IPS DF 6.9 (cell line): ENCODE measurements around the gene CD55.

Experiments
- DNase-seq: peaks from one replicate; pipeline ENCODE4 v3.0.0-alpha.2; 2013; ENCODE audit warnings: low read depth, low spot score
- H3K27ac ChIP-seq: one replicate; pipeline ENCODE4 v1.5.1; 2013; ENCODE audit warnings: low read length, control low read depth
- H3K27me3 ChIP-seq: 2 replicates; pipeline ENCODE4 v1.6.1; 2013; ENCODE audit warnings: mild to moderate bottlenecking, low read length; ENCODE audit not compliant: control insufficient read depth, insufficient read depth
- H3K36me3 ChIP-seq: 2 replicates; pipeline ENCODE4 v1.6.1; 2013; ENCODE audit warnings: low read length; ENCODE audit not compliant: control insufficient read depth, insufficient read depth
- H3K4me1 ChIP-seq: 2 replicates; pipeline ENCODE4 v1.6.1; 2013; ENCODE audit warnings: low read length; ENCODE audit not compliant: control insufficient read depth, insufficient read depth
- H3K4me3 ChIP-seq: 2 replicates; pipeline ENCODE4 v1.5.1; 2013; ENCODE audit warnings: mild to moderate bottlenecking, low read length
- H3K9me3 ChIP-seq: 2 replicates; pipeline ENCODE4 v1.6.1; 2013; ENCODE audit warnings: low read length, inconsistent platforms; ENCODE audit not compliant: control insufficient read depth, insufficient read depth
- WGBS: extraction: QIAGEN DNeasy Blood & Tissue Kit; methylation state at CpG from one replicate; pipeline ENCODE4 v1.1.7; 2013; ENCODE audit warnings: mixed read lengths, missing lambda C conversion rate; ENCODE audit not compliant: insufficient read length, insufficient coverage; 5-methylcytosine and 5-hydroxymethylcytosine counted together

CD55 gene

GRCh38 chr1:207321079-207321789 is at the start of gene CD55:
CD55 (plus strand) TSS chr1:207321678; CDS start chr1:207321766, 88 bp downstream.
- no peaks in the 10 kb centered on the region for H3K27me3 ChIP-seq
- no peaks in the 10 kb centered on the region; the same call in 1 of the 2 replicates for H3K36me3 ChIP-seq
- peaks cover 2% of the 10 kb centered on the region; the same call in 1 of the 2 replicates for H3K4me1 ChIP-seq
- H3K27ac ChIP-seq: no peak within 1 kb of the TSS
- no peaks in the 10 kb centered on the region for H3K9me3 ChIP-seq
- no CpG with 5 or more reads among the region's 53 CpGs for WGBS
- peak; percentile 86 for DNase-seq
- H3K4me3 ChIP-seq: peak within 1 kb of the TSS; percentile 71; the same call in 1 of the 2 replicates

GRCh38 chr1:207274882-207275281 is 46.6 kb upstream of the CD55 start:
- Histone ChIP-seq H3K27me3 (no peaks in the 10 kb centered on the region), H3K27ac (no peak overlapping the region), H3K4me3 (no peak overlapping the region), H3K36me3 (no peaks in the 10 kb centered on the region), H3K9me3 (no peaks in the 10 kb centered on the region), H3K4me1 (no peaks in the 10 kb centered on the region)
- no peak for DNase-seq

- WGBS: no CpG with 5 or more reads among the region's 1 CpG
- H3K27me3 ChIP-seq: no peaks in the 10 kb centered on the region
- DNase-seq: no peak
- no peak overlapping the region for H3K27ac ChIP-seq
- no peaks in the 10 kb centered on the region for H3K9me3 ChIP-seq
- no peak overlapping the region for H3K4me3 ChIP-seq
- H3K36me3 ChIP-seq: no peaks in the 10 kb centered on the region
- H3K4me1 ChIP-seq: no peaks in the 10 kb centered on the region
Observed at GRCh38 chr1:207276465-207276864, 45.0 kb upstream of the CD55 start.

GRCh38 chr1:207277241-207277640 is 44.2 kb upstream of the CD55 start:
- DNase-seq: no peak
- no peaks in the 10 kb centered on the region for H3K36me3 ChIP-seq
- WGBS: no CpG with 5 or more reads among the region's 1 CpG
- H3K4me3 ChIP-seq: no peak overlapping the region
- H3K27ac ChIP-seq: no peak overlapping the region
- H3K27me3 ChIP-seq: no peaks in the 10 kb centered on the region
- H3K4me1 ChIP-seq: no peaks in the 10 kb centered on the region
- H3K9me3 ChIP-seq: no peaks in the 10 kb centered on the region

- WGBS: no CpG with 5 or more reads among the region's 2 CpGs
- Histone ChIP-seq H3K9me3 (no peaks in the 10 kb centered on the region), H3K4me3 (no peak overlapping the region), H3K36me3 (no peaks in the 10 kb centered on the region), H3K27me3 (no peaks in the 10 kb centered on the region), H3K27ac (no peak overlapping the region), H3K4me1 (no peaks in the 10 kb centered on the region)
- no peak for DNase-seq
Observed at GRCh38 chr1:207279652-207280051, 41.8 kb upstream of the CD55 start.

GRCh38 chr1:207280706-207281105 is 40.8 kb upstream of the CD55 start:
- H3K4me3 ChIP-seq: no peak overlapping the region
- no peaks in the 10 kb centered on the region for H3K36me3 ChIP-seq
- DNase-seq: no peak
- WGBS: no CpG with 5 or more reads among the region's 3 CpGs
- H3K9me3 ChIP-seq: no peaks in the 10 kb centered on the region
- H3K27me3 ChIP-seq: no peaks in the 10 kb centered on the region
- H3K27ac ChIP-seq: no peak overlapping the region
- H3K4me1 ChIP-seq: no peaks in the 10 kb centered on the region

- H3K4me3 ChIP-seq: no peak overlapping the region
- no peaks in the 10 kb centered on the region for H3K36me3 ChIP-seq
- no peaks in the 10 kb centered on the region for H3K27me3 ChIP-seq
- no peaks in the 10 kb centered on the region for H3K9me3 ChIP-seq
- H3K4me1 ChIP-seq: peaks cover 1% of the 10 kb centered on the region; the same call in 1 of the 2 replicates
- no CpG with 5 or more reads among the region's 2 CpGs for WGBS
- DNase-seq: no peak
- H3K27ac ChIP-seq: no peak overlapping the region
Observed at GRCh38 chr1:207282058-207282457, 39.4 kb upstream of the CD55 start.

GRCh38 chr1:207282496-207283380 is 38.7 kb upstream of the CD55 start:
- Histone ChIP-seq H3K9me3 (no peaks in the 10 kb centered on the region), H3K4me1 (peaks cover 2% of the 10 kb centered on the region; the same call in 1 of the 2 replicates), H3K27ac (no peak overlapping the region), H3K27me3 (no peaks in the 10 kb centered on the region), H3K4me3 (no peak overlapping the region), H3K36me3 (no peaks in the 10 kb centered on the region)
- WGBS: no CpG with 5 or more reads among the region's 2 CpGs
- no peak for DNase-seq

- no peak overlapping the region for H3K4me3 ChIP-seq
- H3K27ac ChIP-seq: no peak overlapping the region
- peaks cover 6% of the 10 kb centered on the region; the same call in 1 of the 2 replicates for H3K4me1 ChIP-seq
- no peaks in the 10 kb centered on the region for H3K9me3 ChIP-seq
- H3K27me3 ChIP-seq: no peaks in the 10 kb centered on the region
- no peaks in the 10 kb centered on the region for H3K36me3 ChIP-seq
- no CpG with 5 or more reads among the region's 1 CpG for WGBS
- no peak for DNase-seq
Observed at GRCh38 chr1:207283421-207283820, 38.1 kb upstream of the CD55 start.

- no peaks in the 10 kb centered on the region for H3K9me3 ChIP-seq
- WGBS: no CpG with 5 or more reads among the region's 5 CpGs
- H3K4me1 ChIP-seq: peaks cover 6% of the 10 kb centered on the region; the same call in 1 of the 2 replicates
Observed at GRCh38 chr1:207284209-207284897, 37.1 kb upstream of the CD55 start.

More at GRCh38 chr1:207284209-207284897, 37.1 kb upstream of the CD55 start:
- Histone ChIP-seq H3K36me3 (no peaks in the 10 kb centered on the region), H3K4me3 (no peak overlapping the region), H3K27ac (no peak overlapping the region), H3K27me3 (no peaks in the 10 kb centered on the region)
- DNase-seq: no peak
